Measurements from ENCODE around the gene ASPSCR1. TPM values are rescaled to one million over a fixed set of nuclear protein-coding genes. Genes with fewer than 3 reads are reported as not detected.

Gene ASPSCR1
- total RNA-seq, 2 donors from 2014 or later, result 17.9 to 57.4 TPM

DNA sequence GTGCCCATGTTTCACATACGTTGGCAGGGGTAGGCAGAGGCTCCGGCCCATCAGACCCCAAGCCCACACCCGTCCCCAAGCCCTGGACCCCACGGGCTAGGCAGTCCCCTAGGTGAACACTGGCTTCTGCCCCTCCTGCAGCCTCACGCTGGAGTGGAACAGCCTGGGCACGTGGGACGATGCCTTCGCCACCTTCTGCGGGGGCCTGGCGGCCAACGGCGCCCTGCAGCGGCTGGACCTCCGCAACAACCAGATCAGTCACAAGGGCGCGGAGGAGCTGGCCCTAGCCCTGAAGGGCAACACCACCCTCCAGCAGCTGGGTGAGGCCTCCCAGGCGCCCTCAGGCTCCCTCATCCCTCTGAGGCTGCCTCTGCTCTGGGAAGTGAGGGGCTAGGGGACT is 47.4 kb downstream of the ASPSCR1 start:
- WGBS, 2 donors, result 86 to 90% methylated on average over 2 to 11 of the region's 17 CpGs
- peaks cover 39% of the 10 kb centered on the region for H3K4me1 ChIP-seq
- intact Hi-C loops (cut with DNase I), result loop anchor here (5.0 kb wide), 1 partner anchor 132 kb away; no protein-coding TSS in a partner anchor
- no peak overlapping the region for H3K4me3 ChIP-seq
- H3K27ac ChIP-seq, result no peak overlapping the region
- no peaks in the 10 kb centered on the region for H3K9me3 ChIP-seq
- no peaks in the 10 kb centered on the region for H3K36me3 ChIP-seq (replicated peaks in 1 of 2; ENCODE audit: insufficient read depth in 1 of 2, low read depth in 2 of 2)
- TF ChIP-seq, protein P1, sequence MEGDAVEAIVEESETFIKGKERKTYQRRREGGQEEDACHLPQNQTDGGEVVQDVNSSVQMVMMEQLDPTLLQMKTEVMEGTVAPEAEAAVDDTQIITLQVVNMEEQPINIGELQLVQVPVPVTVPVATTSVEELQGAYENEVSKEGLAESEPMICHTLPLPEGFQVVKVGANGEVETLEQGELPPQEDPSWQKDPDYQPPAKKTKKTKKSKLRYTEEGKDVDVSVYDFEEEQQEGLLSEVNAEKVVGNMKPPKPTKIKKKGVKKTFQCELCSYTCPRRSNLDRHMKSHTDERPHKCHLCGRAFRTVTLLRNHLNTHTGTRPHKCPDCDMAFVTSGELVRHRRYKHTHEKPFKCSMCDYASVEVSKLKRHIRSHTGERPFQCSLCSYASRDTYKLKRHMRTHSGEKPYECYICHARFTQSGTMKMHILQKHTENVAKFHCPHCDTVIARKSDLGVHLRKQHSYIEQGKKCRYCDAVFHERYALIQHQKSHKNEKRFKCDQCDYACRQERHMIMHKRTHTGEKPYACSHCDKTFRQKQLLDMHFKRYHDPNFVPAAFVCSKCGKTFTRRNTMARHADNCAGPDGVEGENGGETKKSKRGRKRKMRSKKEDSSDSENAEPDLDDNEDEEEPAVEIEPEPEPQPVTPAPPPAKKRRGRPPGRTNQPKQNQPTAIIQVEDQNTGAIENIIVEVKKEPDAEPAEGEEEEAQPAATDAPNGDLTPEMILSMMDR (IDR thresholded peaks at IDR 0.05), result no peak
- TF ChIP-seq POLR2A (IDR thresholded peaks at IDR 0.05), result no peak
- no peaks in the 10 kb centered on the region for H3K27me3 ChIP-seq
- DNase-seq, result no peak
- no peak for ATAC-seq

DNA sequence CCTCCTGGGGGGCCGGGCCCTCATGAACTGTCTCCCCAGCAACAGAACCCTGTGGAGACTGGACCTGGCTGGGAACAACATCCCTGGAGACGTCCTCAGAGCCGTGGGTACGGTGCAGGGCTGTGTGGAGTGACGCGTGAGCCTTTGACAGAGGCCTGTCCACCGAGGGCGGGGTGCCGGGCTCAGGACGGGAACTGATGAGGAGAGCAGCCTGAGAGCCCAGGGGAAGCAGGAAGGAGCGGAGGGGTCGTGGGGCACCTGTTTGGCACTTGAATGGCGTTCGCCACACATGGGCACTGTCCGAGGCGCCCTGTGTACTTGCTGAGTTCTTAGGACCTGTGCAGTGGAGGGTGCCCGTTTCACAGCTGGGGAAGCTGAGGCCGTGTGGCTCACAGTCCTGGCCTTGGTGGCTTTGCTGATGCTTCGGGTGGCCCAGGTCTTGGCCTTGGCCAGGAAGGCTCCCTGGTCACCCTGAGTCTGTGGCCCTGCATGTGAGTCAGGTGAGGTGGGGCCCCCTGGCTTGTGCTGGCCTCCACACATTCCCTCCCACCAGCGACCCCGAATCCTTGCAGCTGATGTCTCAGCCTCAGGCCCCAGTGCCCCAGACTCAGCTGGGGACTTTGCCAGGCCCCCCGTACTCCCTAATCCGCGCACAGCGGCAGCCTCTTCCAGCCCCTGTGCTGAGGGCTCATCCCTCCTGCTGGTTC is 48.1 kb downstream of the ASPSCR1 start:
- no peaks in the 10 kb centered on the region for H3K9me3 ChIP-seq
- H3K27ac ChIP-seq, result no peak overlapping the region
- WGBS, 2 donors, result 87 to 93% methylated on average over 21 to 25 of the region's 25 CpGs
- DNase-seq (no peak), ATAC-seq (no peak)
- H3K36me3 ChIP-seq (replicated peaks in 1 of 2; ENCODE audit: insufficient read depth in 1 of 2, low read depth in 2 of 2), result no peaks in the 10 kb centered on the region
- no peaks in the 10 kb centered on the region for H3K27me3 ChIP-seq
- intact Hi-C loops (cut with DNase I), result loop anchor here (5.0 kb wide), 1 partner anchor 132 kb away; no protein-coding TSS in a partner anchor
- H3K4me1 ChIP-seq, result peaks cover 41% of the 10 kb centered on the region
- TF ChIP-seq, protein P1 (IDR thresholded peaks at IDR 0.05), result no peak
- no peak for TF ChIP-seq POLR2A (IDR thresholded peaks at IDR 0.05)
- no peak overlapping the region for H3K4me3 ChIP-seq

DNA sequence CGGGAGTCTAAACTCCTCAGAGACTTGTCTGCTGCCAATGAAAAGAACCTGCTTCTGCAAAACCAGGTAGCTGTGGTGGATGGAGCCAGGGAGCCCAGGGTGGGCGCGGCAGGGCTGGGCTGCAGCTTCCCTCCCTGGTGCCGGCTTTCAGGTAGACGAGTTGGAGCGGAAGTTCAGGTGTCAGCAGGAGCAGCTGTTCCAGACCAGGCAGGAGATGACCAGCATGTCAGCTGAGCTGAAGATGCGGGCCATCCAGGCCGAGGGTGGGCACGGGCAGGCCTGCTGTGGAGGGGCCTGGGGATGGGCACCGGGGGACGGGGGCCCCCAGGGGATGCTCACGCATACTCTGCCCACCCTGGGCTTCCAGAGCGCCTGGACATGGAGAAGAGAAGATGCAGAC is 50.8 kb downstream of the ASPSCR1 start:
- DNase-seq, result no peak
- Histone ChIP-seq H3K9me3 (no peaks in the 10 kb centered on the region), H3K4me3 (no peak overlapping the region), H3K4me1 (peaks cover 35% of the 10 kb centered on the region), H3K27me3 (no peaks in the 10 kb centered on the region), H3K27ac (no peak overlapping the region), H3K36me3 (replicated peaks in 1 of 2; ENCODE audit: insufficient read depth in 1 of 2, low read depth in 2 of 2) (no peaks in the 10 kb centered on the region)
- intact Hi-C loops (cut with DNase I), result loop anchor here (5.0 kb wide), 1 partner anchor 129 kb away; no protein-coding TSS in a partner anchor
- 93 to 100% methylated on average over 2 to 11 of the region's 13 CpGs for WGBS, 2 donors
- TF ChIP-seq, protein P1 (IDR thresholded peaks at IDR 0.05), result no peak
- no peak for TF ChIP-seq POLR2A (IDR thresholded peaks at IDR 0.05)
- no peak for ATAC-seq

DNA sequence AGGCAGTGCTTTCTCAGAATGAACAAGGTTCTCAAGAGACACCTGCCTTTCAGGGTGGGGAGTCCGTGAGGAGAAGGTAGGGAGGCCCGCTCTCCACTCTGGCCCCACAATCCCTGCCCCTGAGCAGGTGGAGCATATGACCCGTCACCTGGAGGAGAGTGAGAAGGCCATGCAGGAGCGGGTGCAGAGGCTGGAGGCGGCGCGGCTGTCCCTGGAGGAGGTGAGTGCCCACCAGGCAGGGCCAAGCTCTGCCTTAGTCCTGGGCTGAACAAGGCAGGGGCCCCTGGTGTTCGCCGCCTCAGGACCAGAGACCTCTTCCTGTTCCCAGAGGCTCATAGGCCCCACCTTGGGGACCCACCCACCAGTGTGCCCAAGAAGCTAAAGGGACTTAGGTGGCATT is 51.5 kb downstream of the ASPSCR1 start:
- intact Hi-C loops (cut with DNase I), result loop anchor here (5.0 kb wide), 1 partner anchor 128 kb away; no protein-coding TSS in a partner anchor
- WGBS, 2 donors, result 90 to 95% methylated on average over 7 to 9 of the region's 9 CpGs
- Histone ChIP-seq H3K27ac (no peak overlapping the region), H3K4me3 (no peak overlapping the region), H3K9me3 (no peaks in the 10 kb centered on the region), H3K36me3 (replicated peaks in 1 of 2; ENCODE audit: insufficient read depth in 1 of 2, low read depth in 2 of 2) (no peaks in the 10 kb centered on the region), H3K27me3 (no peaks in the 10 kb centered on the region), H3K4me1 (peaks cover 29% of the 10 kb centered on the region)
- no peak for DNase-seq
- no peak for ATAC-seq
- no peak for TF ChIP-seq POLR2A (IDR thresholded peaks at IDR 0.05)

DNA sequence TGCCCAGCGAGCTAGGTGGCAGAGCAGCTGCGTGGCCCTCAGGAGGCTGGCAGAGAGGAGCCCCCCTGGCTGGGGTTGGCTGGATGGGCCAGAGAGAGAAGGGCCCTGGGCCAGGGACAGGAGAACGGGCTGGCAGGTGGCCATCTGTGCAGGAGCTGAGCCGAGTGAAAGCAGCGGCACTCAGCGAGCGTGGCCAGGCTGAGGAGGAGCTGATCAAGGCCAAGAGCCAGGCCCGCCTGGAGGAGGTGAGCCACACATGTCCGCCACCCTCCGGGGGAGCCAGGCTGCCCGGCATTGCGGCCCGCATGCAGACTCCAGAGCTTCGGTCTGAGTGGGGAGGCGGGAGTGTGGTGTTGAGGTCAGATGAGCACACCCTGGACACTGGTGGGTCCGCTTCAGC is 52.0 kb downstream of the ASPSCR1 start:
- Histone ChIP-seq H3K36me3 (replicated peaks in 1 of 2; ENCODE audit: insufficient read depth in 1 of 2, low read depth in 2 of 2) (no peaks in the 10 kb centered on the region), H3K4me1 (peaks cover 24% of the 10 kb centered on the region), H3K4me3 (no peak overlapping the region), H3K27me3 (no peaks in the 10 kb centered on the region), H3K9me3 (no peaks in the 10 kb centered on the region), H3K27ac (no peak overlapping the region)
- WGBS, 2 donors, result 90 to 100% methylated on average over 5 to 15 of the region's 16 CpGs
- DNase-seq, result no peak
- no peak for ATAC-seq
- intact Hi-C loops (cut with DNase I), result loop anchor here (5.0 kb wide), 1 partner anchor 128 kb away; no protein-coding TSS in a partner anchor
- no peak for TF ChIP-seq POLR2A (IDR thresholded peaks at IDR 0.05)
- TF ChIP-seq, protein P1 (IDR thresholded peaks at IDR 0.05), result no peak

Measured in body of pancreas (tissue), 4 donors.